Lower lobe of right lung (tissue), 2 donors: ENCODE results near the gene DOCK1. TPM values are rescaled to one million over a fixed set of nuclear protein-coding genes. Genes with fewer than 3 reads are reported as not detected.

Experiments used
- ATAC-seq, 2 donors: fragments of 200-7000 bp; cut with Tn5 transposase; one replicate each; pipeline ENCODE4 v1.9.1; 2020 to 2022; ENCODE audit warnings: mild to moderate bottlenecking in 2 of 2, moderate library complexity in 2 of 2
- DNase-seq: peaks from one replicate; pipeline ENCODE4 v3.0.0-alpha.2; 2020
- H3K27ac ChIP-seq: fragments of 200-600 bp; one replicate; pipeline ENCODE4 v1.8.0; 2022
- H3K27me3 ChIP-seq: fragments of 200-600 bp; one replicate; pipeline ENCODE4 v1.8.0; 2022; ENCODE audit warnings: low read depth
- H3K36me3 ChIP-seq: fragments of 200-600 bp; one replicate; pipeline ENCODE4 v1.8.0; 2022; ENCODE audit warnings: mild to moderate bottlenecking
- H3K4me1 ChIP-seq: fragments of 200-600 bp; one replicate; pipeline ENCODE4 v1.8.0; 2022
- H3K4me3 ChIP-seq: fragments of 200-600 bp; one replicate; pipeline ENCODE4 v1.8.0; 2022; ENCODE audit warnings: mild to moderate bottlenecking
- H3K9me3 ChIP-seq: fragments of 200-600 bp; one replicate; pipeline ENCODE4 v1.8.0; 2022
- intact Hi-C: fragments of 100-400 bp; cut with DNase I; formaldehyde crosslinking; loops from one replicate; pipeline ENCODE4 v1.11.0; 2022
- total RNA-seq: library from RNA; stranded (reverse); fragmentation: NEBNext Ultra II Directional; extraction: Animal tissue kit (Norgen Biotek cat#: 25700); gene quantifications from one replicate; pipeline ENCODE4 v1.2.1, GENCODE V29; 2021
- TF ChIP-seq, protein P1 (sequence below): fragments of 200-600 bp; IDR thresholded peaks from one replicate; pipeline ENCODE4 v1.8.0; 2022; ENCODE audit warnings: antibody characterized with exemption, mild to moderate bottlenecking
- donor health status: DM: no; HTN: yes; CAD: no; lungs with severe emphysema.

The DOCK1 gene
- total RNA-seq, 1 donor from 2014 or later, result 44.8 TPM

- TF ChIP-seq, protein P1, sequence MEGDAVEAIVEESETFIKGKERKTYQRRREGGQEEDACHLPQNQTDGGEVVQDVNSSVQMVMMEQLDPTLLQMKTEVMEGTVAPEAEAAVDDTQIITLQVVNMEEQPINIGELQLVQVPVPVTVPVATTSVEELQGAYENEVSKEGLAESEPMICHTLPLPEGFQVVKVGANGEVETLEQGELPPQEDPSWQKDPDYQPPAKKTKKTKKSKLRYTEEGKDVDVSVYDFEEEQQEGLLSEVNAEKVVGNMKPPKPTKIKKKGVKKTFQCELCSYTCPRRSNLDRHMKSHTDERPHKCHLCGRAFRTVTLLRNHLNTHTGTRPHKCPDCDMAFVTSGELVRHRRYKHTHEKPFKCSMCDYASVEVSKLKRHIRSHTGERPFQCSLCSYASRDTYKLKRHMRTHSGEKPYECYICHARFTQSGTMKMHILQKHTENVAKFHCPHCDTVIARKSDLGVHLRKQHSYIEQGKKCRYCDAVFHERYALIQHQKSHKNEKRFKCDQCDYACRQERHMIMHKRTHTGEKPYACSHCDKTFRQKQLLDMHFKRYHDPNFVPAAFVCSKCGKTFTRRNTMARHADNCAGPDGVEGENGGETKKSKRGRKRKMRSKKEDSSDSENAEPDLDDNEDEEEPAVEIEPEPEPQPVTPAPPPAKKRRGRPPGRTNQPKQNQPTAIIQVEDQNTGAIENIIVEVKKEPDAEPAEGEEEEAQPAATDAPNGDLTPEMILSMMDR, result no peak
- Histone ChIP-seq H3K9me3 (peaks cover 6% of the 10 kb centered on the region), H3K27ac (no peak overlapping the region), H3K4me3 (no peak overlapping the region), H3K4me1 (no peaks in the 10 kb centered on the region), H3K27me3 (no peaks in the 10 kb centered on the region), H3K36me3 (no peaks in the 10 kb centered on the region)
- no peak for ATAC-seq
- no peak for DNase-seq
- intact Hi-C loops, result no loop called here
Measured at GRCh38 chr10:127463548-127463947, 558.3 kb downstream of the DOCK1 start.

DNA sequence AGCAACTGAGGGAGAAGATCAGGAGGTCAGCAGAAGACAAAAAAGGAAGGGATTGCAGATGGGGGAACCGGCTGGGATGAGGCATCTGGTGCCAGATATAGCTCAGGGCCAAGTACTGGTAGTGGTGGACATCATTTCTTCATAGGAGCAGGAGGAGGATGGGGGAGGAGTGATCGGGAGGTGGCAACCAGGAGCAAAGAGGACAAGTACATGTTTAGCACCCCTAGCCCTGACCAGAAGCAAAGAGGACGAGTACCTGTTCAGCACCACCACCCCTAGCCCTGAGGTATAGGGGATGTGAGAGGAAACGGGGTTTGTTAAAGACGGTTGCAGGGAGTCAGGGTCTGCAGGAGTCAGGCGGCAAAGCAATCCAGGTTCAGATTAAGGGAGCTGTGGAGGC, 559.3 kb downstream of the DOCK1 start:
- H3K4me1 ChIP-seq, result no peaks in the 10 kb centered on the region
- no peak overlapping the region for H3K4me3 ChIP-seq
- intact Hi-C loops, result no loop called here
- no peaks in the 10 kb centered on the region for H3K27me3 ChIP-seq
- no peaks in the 10 kb centered on the region for H3K36me3 ChIP-seq
- DNase-seq, result no peak
- H3K27ac ChIP-seq, result no peak overlapping the region
- TF ChIP-seq, protein P1, result no peak
- no peak for ATAC-seq
- peaks cover 6% of the 10 kb centered on the region for H3K9me3 ChIP-seq

GRCh38 chr10:127467811-127468210, 562.6 kb downstream of the DOCK1 start:
- no peaks in the 10 kb centered on the region for H3K9me3 ChIP-seq
- DNase-seq, result no peak
- H3K4me3 ChIP-seq, result no peak overlapping the region
- TF ChIP-seq, protein P1, result no peak
- H3K4me1 ChIP-seq, result no peaks in the 10 kb centered on the region
- H3K27me3 ChIP-seq, result no peaks in the 10 kb centered on the region
- ATAC-seq, result no peak
- no peaks in the 10 kb centered on the region for H3K36me3 ChIP-seq
- intact Hi-C loops, result no loop called here
- no peak overlapping the region for H3K27ac ChIP-seq

GRCh38 chr10:127468632-127469031, 563.4 kb downstream of the DOCK1 start:
- TF ChIP-seq, protein P1, result no peak
- ATAC-seq (no peak), DNase-seq (no peak)
- Histone ChIP-seq H3K4me3 (no peak overlapping the region), H3K27me3 (no peaks in the 10 kb centered on the region), H3K36me3 (no peaks in the 10 kb centered on the region), H3K9me3 (no peaks in the 10 kb centered on the region), H3K4me1 (no peaks in the 10 kb centered on the region), H3K27ac (no peak overlapping the region)
- intact Hi-C loops, result no loop called here

GRCh38 chr10:127470911-127471310, 565.7 kb downstream of the DOCK1 start:
- no peak for DNase-seq
- Histone ChIP-seq H3K27me3 (no peaks in the 10 kb centered on the region), H3K36me3 (no peaks in the 10 kb centered on the region), H3K27ac (no peak overlapping the region), H3K4me3 (no peak overlapping the region), H3K9me3 (no peaks in the 10 kb centered on the region), H3K4me1 (no peaks in the 10 kb centered on the region)
- ATAC-seq, result no peak
- intact Hi-C loops, result no loop called here
- TF ChIP-seq, protein P1, result no peak

- H3K4me1 ChIP-seq, result no peaks in the 10 kb centered on the region
- intact Hi-C loops, result no loop called here
- no peak for DNase-seq
- H3K27me3 ChIP-seq, result no peaks in the 10 kb centered on the region
- no peak overlapping the region for H3K27ac ChIP-seq
- H3K9me3 ChIP-seq, result no peaks in the 10 kb centered on the region
- TF ChIP-seq, protein P1, result no peak
- no peak for ATAC-seq
- no peak overlapping the region for H3K4me3 ChIP-seq
- H3K36me3 ChIP-seq, result no peaks in the 10 kb centered on the region
Measured at GRCh38 chr10:127472976-127473375, 567.7 kb downstream of the DOCK1 start.
